Colonic mucosa (tissue), 4 donors: Measurements from ENCODE around the gene HSPA1L. TPM values are rescaled to one million over a fixed set of nuclear protein-coding genes. Genes with fewer than 3 reads are reported as not detected.
"Not testable (repeated sequence)": the region's sequence is repeated elsewhere in the genome, so short reads cannot be mapped to it uniquely, and the experiment has no call there.

Experiments
- DNase-seq: peaks from one replicate; pipeline ENCODE4 v3.0.0-alpha.2; 2020
- H3K27ac ChIP-seq: fragments of 200-600 bp; one replicate; pipeline ENCODE4 v1.8.0; 2021
- H3K27me3 ChIP-seq: fragments of 200-600 bp; one replicate; pipeline ENCODE4 v1.8.0; 2021
- H3K36me3 ChIP-seq: fragments of 200-600 bp; one replicate; pipeline ENCODE4 v1.8.0; 2021
- H3K4me1 ChIP-seq: fragments of 200-600 bp; one replicate; pipeline ENCODE4 v1.8.0; 2021; ENCODE audit warnings: mild to moderate bottlenecking
- H3K4me3 ChIP-seq: fragments of 200-600 bp; one replicate; pipeline ENCODE4 v1.8.0; 2021
- H3K9ac ChIP-seq, 2 donors: one replicate each; pipeline ENCODE4 v1.7.0; 2013; ENCODE audit warnings: control low read depth in 2 of 2, low read depth in 2 of 2, low read length in 2 of 2
- H3K9me3 ChIP-seq: fragments of 200-600 bp; one replicate; pipeline ENCODE4 v1.8.0; 2021
- intact Hi-C: fragments of 100-400 bp; cut with DNase I; formaldehyde crosslinking; loops from one replicate; pipeline ENCODE4 v1.14.1; 2022
- total RNA-seq, 2 donors: library from RNA; stranded (reverse); fragmentation: NEBNext Ultra II Directional in 1 of 2; extraction: Animal tissue kit (Norgen Biotek cat#: 25700) in 1 of 2; gene quantifications; one replicate each; pipeline ENCODE4 v1.2.1, GENCODE V29; 2021
- TF ChIP-seq, protein P1 (sequence below): fragments of 200-600 bp; IDR thresholded peaks from one replicate; pipeline ENCODE4 v1.8.0; 2022; ENCODE audit warnings: antibody characterized with exemption, mild to moderate bottlenecking
- donor health status: healthy.
- donor health status: DM: no; HTN: no; CAD: no.
- donor health status: DM: no; HTN: no; CAD: no.

The HSPA1L gene
- 1 to 10 TPM in 1 of 2 donors, under 1 TPM in 1; 0.98 to 1.4 TPM for total RNA-seq

GRCh38 chr6:31815025-31815838 lies at the start of gene HSPA1L, which contains the start of gene HSPA1A:
HSPA1L (minus strand) TSS chr6:31815283; CDS start chr6:31811972, 3,311 bp downstream.
HSPA1A (plus strand) TSS chr6:31815543; CDS start chr6:31815757, 214 bp downstream.
- peak within 1 kb of the TSS; percentile 83 to 88 for H3K9ac ChIP-seq
- peaks cover 7% of the 10 kb centered on the region for H3K4me1 ChIP-seq
- TF ChIP-seq, protein P1, sequence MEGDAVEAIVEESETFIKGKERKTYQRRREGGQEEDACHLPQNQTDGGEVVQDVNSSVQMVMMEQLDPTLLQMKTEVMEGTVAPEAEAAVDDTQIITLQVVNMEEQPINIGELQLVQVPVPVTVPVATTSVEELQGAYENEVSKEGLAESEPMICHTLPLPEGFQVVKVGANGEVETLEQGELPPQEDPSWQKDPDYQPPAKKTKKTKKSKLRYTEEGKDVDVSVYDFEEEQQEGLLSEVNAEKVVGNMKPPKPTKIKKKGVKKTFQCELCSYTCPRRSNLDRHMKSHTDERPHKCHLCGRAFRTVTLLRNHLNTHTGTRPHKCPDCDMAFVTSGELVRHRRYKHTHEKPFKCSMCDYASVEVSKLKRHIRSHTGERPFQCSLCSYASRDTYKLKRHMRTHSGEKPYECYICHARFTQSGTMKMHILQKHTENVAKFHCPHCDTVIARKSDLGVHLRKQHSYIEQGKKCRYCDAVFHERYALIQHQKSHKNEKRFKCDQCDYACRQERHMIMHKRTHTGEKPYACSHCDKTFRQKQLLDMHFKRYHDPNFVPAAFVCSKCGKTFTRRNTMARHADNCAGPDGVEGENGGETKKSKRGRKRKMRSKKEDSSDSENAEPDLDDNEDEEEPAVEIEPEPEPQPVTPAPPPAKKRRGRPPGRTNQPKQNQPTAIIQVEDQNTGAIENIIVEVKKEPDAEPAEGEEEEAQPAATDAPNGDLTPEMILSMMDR: no peak
- H3K4me3 ChIP-seq: peak within 1 kb of the TSS; percentile 47
- DNase-seq: peak; percentile 97
- no peaks in the 10 kb centered on the region for H3K9me3 ChIP-seq
- intact Hi-C loops: no loop called here
- H3K27ac ChIP-seq: peak within 1 kb of the TSS; percentile 100
- no peaks in the 10 kb centered on the region for H3K36me3 ChIP-seq
- no peaks in the 10 kb centered on the region for H3K27me3 ChIP-seq

GRCh38 chr6:31864818-31865204 lies 49.7 kb upstream of the HSPA1L start:
- Histone ChIP-seq H3K4me1 (peaks cover 4% of the 10 kb centered on the region), H3K36me3 (peaks cover 8% of the 10 kb centered on the region), H3K9me3 (no peaks in the 10 kb centered on the region), H3K27me3 (no peaks in the 10 kb centered on the region), H3K27ac (no peak overlapping the region), H3K9ac (peak overlapping the region in 1 of 2 donors; percentile 12), H3K4me3 (no peak overlapping the region)
- TF ChIP-seq, protein P1: no peak
- intact Hi-C loops: no loop called here
- DNase-seq: no peak

DNA sequence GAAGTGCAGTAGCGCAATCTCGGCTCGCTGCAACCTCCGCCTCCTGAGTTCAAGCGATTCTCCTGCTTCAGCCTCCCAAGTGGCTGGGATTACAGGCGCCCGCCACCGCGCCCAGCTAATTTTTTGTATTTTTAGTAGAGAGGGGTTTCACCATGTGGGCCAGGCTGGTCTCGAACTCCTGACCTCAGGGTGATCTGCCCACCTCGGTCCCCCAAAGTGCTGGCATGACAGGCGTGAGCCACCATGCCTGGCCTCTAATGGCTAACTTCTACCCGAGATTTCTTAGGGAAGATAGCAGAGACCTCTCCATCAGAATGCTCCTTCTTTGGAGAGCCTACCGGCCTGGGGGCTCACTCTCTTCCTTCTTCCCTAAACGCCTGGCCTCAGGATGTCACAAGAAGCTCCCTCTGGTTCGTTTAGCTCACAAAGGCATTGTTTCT lies 49.1 kb upstream of the HSPA1L start:
- DNase-seq, H3K36me3 ChIP-seq, H3K27me3 ChIP-seq, H3K9me3 ChIP-seq, H3K4me1 ChIP-seq, intact Hi-C loops: not testable (repeated sequence)
- Histone ChIP-seq H3K27ac (peak overlapping the region; percentile 85), H3K4me3 (peak overlapping the region; percentile 38), H3K9ac (peak overlapping the region in 1 of 2 donors; percentile 53)

DNA sequence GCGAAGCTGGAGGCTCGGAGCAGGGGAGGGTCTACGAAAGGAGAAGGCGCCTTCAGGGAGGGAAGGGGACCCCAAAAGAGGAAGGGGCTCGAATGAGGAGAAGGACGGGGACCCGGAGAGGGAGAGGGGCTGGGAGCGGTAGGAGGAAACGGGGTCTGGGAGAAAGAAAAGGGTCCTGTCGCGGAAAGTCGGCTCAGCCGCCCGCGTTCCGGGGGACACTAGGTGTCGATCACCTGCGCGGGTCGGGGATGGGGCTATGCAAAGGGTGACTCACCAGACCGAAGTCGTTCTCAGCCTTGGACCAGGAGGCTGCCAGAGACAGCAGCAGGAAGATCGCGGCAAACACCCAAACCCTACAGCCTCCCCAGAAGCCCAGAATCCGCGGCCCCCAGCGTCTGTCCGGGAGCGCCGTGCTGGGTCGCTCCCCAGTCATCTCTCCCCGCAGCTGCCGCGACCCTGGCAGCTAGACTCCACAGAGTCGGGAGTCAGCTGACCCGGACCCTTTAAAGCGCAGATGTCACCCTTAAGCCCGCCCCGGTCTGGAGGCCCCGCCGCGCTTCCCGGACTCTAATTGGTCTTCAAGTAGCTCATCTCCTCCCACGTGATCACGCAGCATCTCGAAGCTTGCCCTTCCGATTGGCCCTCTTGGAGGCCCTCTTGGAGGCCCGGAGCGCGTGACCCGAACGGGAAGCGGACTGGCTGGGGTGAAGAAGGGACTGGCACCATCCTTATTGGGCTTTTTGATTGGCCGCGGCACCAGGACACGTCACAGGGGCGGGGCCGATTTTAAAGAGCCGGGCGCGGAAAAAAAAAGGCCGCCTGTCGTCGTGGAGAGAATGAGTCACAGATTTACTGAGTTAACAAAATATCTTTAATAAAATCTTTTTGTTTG lies 47.5 kb upstream of the HSPA1L start, which contains the start of gene NEU1:
Gene NEU1 (minus strand): TSS at position 478 of the 892 bp plus-strand sequence. CDS start 45 bp downstream, at position 433.
- intact Hi-C loops: no loop called here
- H3K9me3 ChIP-seq: no peaks in the 10 kb centered on the region
- TF ChIP-seq, protein P1: no peak
- DNase-seq: peak; percentile 99
- peak within 1 kb of the TSS; percentile 67 for H3K4me3 ChIP-seq
- H3K9ac ChIP-seq: peak within 1 kb of the TSS; percentile 91 to 95
- no peaks in the 10 kb centered on the region for H3K27me3 ChIP-seq
- H3K36me3 ChIP-seq: peaks cover 4% of the 10 kb centered on the region
- H3K4me1 ChIP-seq: peaks cover 4% of the 10 kb centered on the region
- H3K27ac ChIP-seq: peak within 1 kb of the TSS; percentile 85

DNA sequence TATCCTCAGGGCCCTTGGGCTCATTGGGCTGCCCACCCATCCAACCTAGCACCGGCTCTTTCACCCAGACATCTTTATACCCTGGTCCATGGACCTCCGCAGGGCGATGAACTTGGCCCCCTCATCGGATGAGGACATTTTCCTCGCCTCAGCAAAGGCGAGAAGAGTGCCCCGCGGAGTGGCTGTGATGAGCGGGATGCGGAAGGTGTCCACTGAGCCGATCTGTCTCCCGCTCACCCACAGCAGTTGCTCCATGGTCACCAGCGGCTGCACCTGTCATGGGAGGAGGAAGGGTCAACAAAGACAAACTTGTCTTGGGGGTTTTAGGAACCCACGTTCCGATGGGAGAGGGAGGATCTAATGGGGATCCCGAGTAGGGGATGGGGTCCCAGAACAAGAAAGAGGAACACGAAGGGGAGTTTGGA lies 46.8 kb upstream of the HSPA1L start:
- TF ChIP-seq, protein P1: no peak
- peaks cover 4% of the 10 kb centered on the region for H3K4me1 ChIP-seq
- peak overlapping the region; percentile 85 for H3K27ac ChIP-seq
- no peak for DNase-seq
- H3K4me3 ChIP-seq: peak overlapping the region; percentile 67
- no peaks in the 10 kb centered on the region for H3K9me3 ChIP-seq
- H3K36me3 ChIP-seq: peaks cover 4% of the 10 kb centered on the region
- intact Hi-C loops: no loop called here
- no peaks in the 10 kb centered on the region for H3K27me3 ChIP-seq
- H3K9ac ChIP-seq: peak overlapping the region; percentile 91 to 95
